ENCODE data around the gene ABCC3.

DNA sequence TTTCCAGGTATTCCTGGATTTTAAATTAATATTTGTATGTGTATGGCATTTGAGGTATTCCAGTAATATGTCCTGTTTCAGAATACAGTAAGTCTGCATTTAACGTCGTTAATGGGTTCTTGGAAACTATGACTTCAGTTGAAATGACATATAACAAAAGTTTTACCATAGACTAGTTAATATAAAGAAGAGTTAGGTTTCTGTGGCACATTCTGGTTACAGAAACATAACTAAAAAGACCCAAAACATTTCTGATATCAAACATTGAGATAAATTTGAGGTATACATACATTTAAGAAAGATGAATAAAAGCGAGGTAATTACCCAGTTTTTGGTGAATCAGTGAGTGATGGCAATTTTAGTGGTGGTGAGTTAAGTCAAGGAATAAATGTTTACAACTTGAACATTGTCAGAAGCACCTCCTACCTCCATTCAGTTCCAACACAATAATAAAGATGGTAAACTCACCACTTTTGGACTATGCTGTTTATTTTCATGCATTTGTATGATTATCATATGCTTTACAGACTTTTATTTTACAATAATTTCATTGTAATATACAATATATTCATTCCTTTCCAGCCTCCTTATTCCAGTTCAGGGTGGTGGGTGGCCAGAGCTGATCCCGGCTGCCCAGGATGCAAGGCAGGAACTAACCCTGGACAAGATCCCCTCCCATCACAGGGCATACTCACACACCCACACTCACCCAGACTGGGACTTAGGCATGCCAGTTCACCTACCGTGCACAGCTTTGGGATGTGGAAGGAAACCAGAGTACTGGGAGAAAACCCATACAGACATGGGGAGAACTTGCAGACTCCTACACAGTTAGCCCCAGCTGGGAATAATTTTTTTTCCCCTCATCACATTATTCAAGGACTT is 94.4 kb downstream of the ABCC3 start:
- TF ChIP-seq, protein P1, sequence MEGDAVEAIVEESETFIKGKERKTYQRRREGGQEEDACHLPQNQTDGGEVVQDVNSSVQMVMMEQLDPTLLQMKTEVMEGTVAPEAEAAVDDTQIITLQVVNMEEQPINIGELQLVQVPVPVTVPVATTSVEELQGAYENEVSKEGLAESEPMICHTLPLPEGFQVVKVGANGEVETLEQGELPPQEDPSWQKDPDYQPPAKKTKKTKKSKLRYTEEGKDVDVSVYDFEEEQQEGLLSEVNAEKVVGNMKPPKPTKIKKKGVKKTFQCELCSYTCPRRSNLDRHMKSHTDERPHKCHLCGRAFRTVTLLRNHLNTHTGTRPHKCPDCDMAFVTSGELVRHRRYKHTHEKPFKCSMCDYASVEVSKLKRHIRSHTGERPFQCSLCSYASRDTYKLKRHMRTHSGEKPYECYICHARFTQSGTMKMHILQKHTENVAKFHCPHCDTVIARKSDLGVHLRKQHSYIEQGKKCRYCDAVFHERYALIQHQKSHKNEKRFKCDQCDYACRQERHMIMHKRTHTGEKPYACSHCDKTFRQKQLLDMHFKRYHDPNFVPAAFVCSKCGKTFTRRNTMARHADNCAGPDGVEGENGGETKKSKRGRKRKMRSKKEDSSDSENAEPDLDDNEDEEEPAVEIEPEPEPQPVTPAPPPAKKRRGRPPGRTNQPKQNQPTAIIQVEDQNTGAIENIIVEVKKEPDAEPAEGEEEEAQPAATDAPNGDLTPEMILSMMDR (IDR thresholded peaks at IDR 0.05; ENCODE audit: low read depth, low read length, poor library complexity, severe bottlenecking), result no peak
- no peak for TF ChIP-seq EZH2phosphoT487 (IDR thresholded peaks at IDR 0.05; ENCODE audit: borderline replicate concordance, low read length)

All from DOHH2 (cell line).